NB4 (cell line): ENCODE results near the gene VASN.

Experiments used
- CTCF ChIP-seq: IDR thresholded peaks from one replicate; pipeline ENCODE4 v1.5.1; 2012; ENCODE audit warnings: low read depth, low read length
- MYC ChIP-seq: IDR thresholded peaks from 2 replicates; pipeline ENCODE4 v1.6.1; 2011; ENCODE audit warnings: low read depth, low read length
- POLR2A ChIP-seq: IDR thresholded peaks from 2 replicates; pipeline ENCODE4 v1.6.1; 2011; ENCODE audit warnings: mild to moderate bottlenecking; ENCODE audit not compliant: insufficient read length; ENCODE audit errors: extremely low read depth
- TF ChIP-seq, protein P1 (sequence below): IDR thresholded peaks from 2 replicates; pipeline ENCODE4 v1.6.1; 2011; ENCODE audit warnings: low read depth, low read length

DNA sequence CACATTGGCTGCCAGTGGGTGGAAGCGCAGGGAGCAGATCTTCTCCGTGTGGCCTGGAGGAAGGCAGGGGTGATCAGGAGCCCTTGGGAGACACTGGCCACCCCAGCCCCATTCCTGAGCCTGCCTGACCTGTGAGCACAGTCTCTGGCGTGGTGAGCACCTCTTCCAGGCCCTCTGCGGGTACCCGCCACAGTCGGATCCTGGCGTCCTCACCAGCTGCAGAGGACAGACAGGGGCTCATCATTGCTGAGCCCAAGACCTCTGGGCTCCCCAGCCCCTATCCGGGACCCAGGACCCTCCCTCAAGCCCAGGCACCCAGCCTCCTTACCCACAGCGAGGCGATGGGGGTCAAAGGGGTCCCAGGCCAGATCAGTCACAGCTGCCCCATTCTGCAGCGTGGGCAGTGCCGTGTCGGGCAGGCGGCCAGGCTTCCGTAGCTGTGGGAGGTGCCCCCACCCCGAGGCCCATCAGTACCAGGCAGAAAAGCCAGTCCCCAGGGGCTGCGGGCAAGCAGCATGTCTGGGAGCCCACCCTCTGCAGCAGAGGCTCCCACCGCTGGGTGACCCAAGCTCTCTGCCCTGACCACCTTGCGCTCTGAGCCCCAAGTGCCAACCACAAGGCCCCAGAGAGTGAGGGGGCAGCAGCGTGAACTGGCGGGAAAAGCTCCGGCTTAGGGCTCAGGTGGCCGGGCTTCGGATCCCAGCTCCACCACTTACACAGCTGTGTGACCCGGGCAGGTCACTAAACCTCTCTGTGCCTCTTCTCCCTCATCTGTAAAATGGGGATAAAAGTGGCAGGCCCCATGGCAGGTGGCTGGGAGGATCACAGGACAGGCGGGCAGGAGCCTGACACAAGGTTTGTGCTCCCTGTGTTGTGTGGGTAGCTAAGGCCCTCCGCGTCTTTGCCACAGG, 10.4 kb upstream of the VASN start:
- TF ChIP-seq CTCF (no peak), POLR2A (no peak), MYC (no peak)
- TF ChIP-seq, protein P1, sequence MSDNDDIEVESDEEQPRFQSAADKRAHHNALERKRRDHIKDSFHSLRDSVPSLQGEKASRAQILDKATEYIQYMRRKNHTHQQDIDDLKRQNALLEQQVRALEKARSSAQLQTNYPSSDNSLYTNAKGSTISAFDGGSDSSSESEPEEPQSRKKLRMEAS, result no peak
